Breast epithelium (tissue), 3 donors: Measurements from ENCODE around the gene GIN1.

Experiments used
- POLR2A ChIP-seq: fragments of 450-650 bp; IDR thresholded peaks from one replicate; pipeline ENCODE4 v1.6.1; 2016; ENCODE audit warnings: antibody characterized with exemption, mild to moderate bottlenecking, moderate library complexity
- POLR2AphosphoS5 ChIP-seq, 3 donors: sonication (generic); formaldehyde crosslinking; IDR thresholded peaks; one replicate each; pipeline ENCODE4 v1.6.1; 2017; ENCODE audit warnings: antibody characterized with exemption in 3 of 3

GRCh38 chr5:103110403-103110802, 9.5 kb downstream of the GIN1 start:
- TF ChIP-seq POLR2AphosphoS5 (IDR thresholded peaks at IDR 0.05) (no peak), POLR2A (no peak)
